ENCODE data around the gene PMPCB.

Gene PMPCB

DNA sequence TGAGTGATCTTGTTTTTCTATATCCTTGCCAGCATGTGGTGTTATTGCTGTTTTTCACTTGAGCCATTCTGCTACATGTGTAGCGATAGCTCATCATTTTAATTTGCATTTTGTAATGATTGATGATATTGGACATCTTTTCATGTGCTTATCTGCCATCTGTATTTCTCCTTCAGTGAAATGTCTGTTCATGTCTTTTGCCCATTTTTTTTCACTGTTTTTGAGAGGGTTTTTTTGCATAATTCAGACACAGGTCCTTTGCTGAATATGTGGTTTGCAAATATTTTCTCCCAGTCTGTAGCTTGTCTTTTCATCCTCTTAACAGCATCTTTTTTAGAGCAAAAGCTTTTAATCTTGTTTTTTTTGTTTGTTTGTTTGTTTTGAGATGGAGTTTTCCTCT lies 3.7 kb upstream of the PMPCB start:
- TF ChIP-seq, protein P1, sequence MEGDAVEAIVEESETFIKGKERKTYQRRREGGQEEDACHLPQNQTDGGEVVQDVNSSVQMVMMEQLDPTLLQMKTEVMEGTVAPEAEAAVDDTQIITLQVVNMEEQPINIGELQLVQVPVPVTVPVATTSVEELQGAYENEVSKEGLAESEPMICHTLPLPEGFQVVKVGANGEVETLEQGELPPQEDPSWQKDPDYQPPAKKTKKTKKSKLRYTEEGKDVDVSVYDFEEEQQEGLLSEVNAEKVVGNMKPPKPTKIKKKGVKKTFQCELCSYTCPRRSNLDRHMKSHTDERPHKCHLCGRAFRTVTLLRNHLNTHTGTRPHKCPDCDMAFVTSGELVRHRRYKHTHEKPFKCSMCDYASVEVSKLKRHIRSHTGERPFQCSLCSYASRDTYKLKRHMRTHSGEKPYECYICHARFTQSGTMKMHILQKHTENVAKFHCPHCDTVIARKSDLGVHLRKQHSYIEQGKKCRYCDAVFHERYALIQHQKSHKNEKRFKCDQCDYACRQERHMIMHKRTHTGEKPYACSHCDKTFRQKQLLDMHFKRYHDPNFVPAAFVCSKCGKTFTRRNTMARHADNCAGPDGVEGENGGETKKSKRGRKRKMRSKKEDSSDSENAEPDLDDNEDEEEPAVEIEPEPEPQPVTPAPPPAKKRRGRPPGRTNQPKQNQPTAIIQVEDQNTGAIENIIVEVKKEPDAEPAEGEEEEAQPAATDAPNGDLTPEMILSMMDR (conservative IDR thresholded peaks at IDR 0.05) = no peak
- no peak overlapping the region for H3K27ac ChIP-seq

GRCh38 chr7:103297837-103298179 lies 573 bp downstream of the PMPCB start:
- peak overlapping the region; percentile 90 for H3K27ac ChIP-seq
- TF ChIP-seq, protein P1 (conservative IDR thresholded peaks at IDR 0.05) = no peak

DNA sequence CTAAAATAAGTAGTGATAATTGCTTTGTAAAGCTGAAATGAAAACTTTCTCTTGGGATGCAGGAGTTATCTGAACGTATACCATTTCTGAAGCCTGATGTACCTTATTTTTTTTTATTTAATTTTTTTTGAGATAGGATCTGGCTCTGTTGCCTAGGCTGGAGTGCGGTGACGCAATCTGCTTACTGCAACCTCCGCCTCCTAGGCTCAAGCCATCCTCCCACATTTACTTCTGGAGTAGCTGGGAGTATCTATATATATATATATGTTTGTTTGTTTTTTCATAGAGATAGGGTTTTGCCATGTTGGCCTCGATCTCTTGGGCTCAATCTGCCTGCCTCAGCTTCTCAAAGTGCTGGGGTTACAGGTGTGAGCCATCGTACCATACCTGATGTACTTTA lies 2.4 kb downstream of the PMPCB start:
- TF ChIP-seq, protein P1 (conservative IDR thresholded peaks at IDR 0.05) = no peak
- H3K27ac ChIP-seq = no peak overlapping the region

DNA sequence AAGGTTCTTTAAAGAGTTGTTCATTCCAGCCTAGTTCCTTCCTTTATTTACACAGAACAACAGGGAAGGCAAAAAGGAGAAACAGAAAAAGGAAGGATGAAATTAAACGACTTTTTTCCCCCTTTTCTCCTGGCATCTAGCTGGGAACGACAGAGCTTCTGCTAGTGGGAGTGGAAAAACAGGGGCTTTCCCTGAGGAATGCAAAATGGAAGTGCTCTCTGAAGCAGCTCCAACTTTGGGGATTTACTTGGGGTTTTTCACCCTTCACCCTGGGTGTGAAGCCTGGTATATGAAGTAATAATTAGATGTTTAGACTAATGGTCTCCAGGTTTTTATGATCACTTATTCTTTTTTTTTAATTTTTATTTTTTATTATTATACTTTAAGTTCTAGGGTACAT lies 4.2 kb downstream of the PMPCB start:
- no peak overlapping the region for H3K27ac ChIP-seq
- TF ChIP-seq, protein P1 (conservative IDR thresholded peaks at IDR 0.05) = no peak

GRCh38 chr7:103307503-103308231 lies 10.4 kb downstream of the PMPCB start:
- TF ChIP-seq, protein P1 (conservative IDR thresholded peaks at IDR 0.05) = no peak
- peak overlapping the region; percentile 72 for H3K27ac ChIP-seq

- no peak overlapping the region for H3K27ac ChIP-seq
Measured at GRCh38 chr7:103314852-103315251, 17.6 kb downstream of the PMPCB start.

GRCh38 chr7:103316380-103316941 lies 19.2 kb downstream of the PMPCB start:
- no peak overlapping the region for H3K27ac ChIP-seq
- TF ChIP-seq, protein P1 (conservative IDR thresholded peaks at IDR 0.05) = no peak

More at GRCh38 chr7:103314852-103315251, 17.6 kb downstream of the PMPCB start:
- TF ChIP-seq, protein P1 (conservative IDR thresholded peaks at IDR 0.05) = no peak

Data from VCaP (cell line).